ENCODE results near the gene AFF3. TPM values are rescaled to one million over a fixed set of nuclear protein-coding genes. Genes with fewer than 3 reads are reported as not detected.

The AFF3 gene
- total and polyA plus RNA-seq, 2 experiments from 2014 or later = 12.0 to 12.8 TPM

- no peak overlapping the region for H3K27ac ChIP-seq
- no peaks in the 10 kb centered on the region for H3K27me3 ChIP-seq
- no peaks in the 10 kb centered on the region for H3K36me3 ChIP-seq
- H3K4me1 ChIP-seq (ENCODE audit: low read depth) = peaks cover 5% of the 10 kb centered on the region
- TF ChIP-seq CTCF (IDR thresholded peaks at IDR 0.05; ENCODE audit: low read depth, low read length) = no peak
- H3K4me3 ChIP-seq = no peak overlapping the region
- no peak for DNase-seq (ENCODE audit: low read depth in 1 of 2, low spot score in 1 of 2)
- H3K9me3 ChIP-seq (ENCODE audit: low read depth) = no peaks in the 10 kb centered on the region
These were observed 646.4 kb downstream of the AFF3 start for GRCh38 chr2:99496021-99496420.

Other genes starting within 250 kb of the AFF3 start
- 0.83 and 1.7 TPM in 2 replicates for gene LONRF2, start 179.9 kb upstream of the AFF3 start, total RNA-seq
- 0.36 and 1.3 TPM in 2 replicates for gene LONRF2, start 179.9 kb upstream of the AFF3 start, polyA plus RNA-seq

All from cardiac muscle cell (in vitro differentiated cells and primary cell).